ENCODE measurements around the gene CA10. TPM values are rescaled to one million over a fixed set of nuclear protein-coding genes. Genes with fewer than 3 reads are reported as not detected.

Gene CA10
- total and polyA plus RNA-seq, 8 donors: 0.09 to 2.0 (median 0.27) TPM; not detected in 4

GRCh38 chr17:51741458-51741857 is 417.1 kb downstream of the CA10 start:
- no peak for TF ChIP-seq CTCF (IDR thresholded peaks at IDR 0.05)
- Histone ChIP-seq H3K36me3 (no peaks in the 10 kb centered on the region), H3K9me3 (no peaks in the 10 kb centered on the region), H3K27me3 (no peaks in the 10 kb centered on the region), H3K4me1 (no peaks in the 10 kb centered on the region), H3K4me3 (no peak overlapping the region), H3K27ac (no peak overlapping the region)
- DNase-seq (no peak), FAIRE-seq (no peak), ATAC-seq (no peak)
- intact Hi-C loops (cut with DNase I): no loop called here

GRCh38 chr17:51740531-51740930 is 418.0 kb downstream of the CA10 start:
- ATAC-seq (no peak), DNase-seq (no peak), FAIRE-seq (no peak)
- no peaks in the 10 kb centered on the region for H3K9me3 ChIP-seq
- no peaks in the 10 kb centered on the region for H3K36me3 ChIP-seq
- WGBS, 2 donors: 70 to 74% methylated on average over 5 of the region's 5 CpGs
- no peaks in the 10 kb centered on the region for H3K4me1 ChIP-seq
- H3K27ac ChIP-seq: no peak overlapping the region
- TF ChIP-seq CTCF (IDR thresholded peaks at IDR 0.05): no peak
- H3K4me3 ChIP-seq: no peak overlapping the region
- intact Hi-C loops (cut with DNase I): no loop called here
- no peaks in the 10 kb centered on the region for H3K27me3 ChIP-seq

GRCh38 chr17:51739245-51739886 is 419.1 kb downstream of the CA10 start:
- WGBS, 2 donors: 70% methylated on average over 6 of the region's 6 CpGs
- Histone ChIP-seq H3K9me3 (no peaks in the 10 kb centered on the region), H3K36me3 (no peaks in the 10 kb centered on the region), H3K27me3 (no peaks in the 10 kb centered on the region), H3K4me3 (no peak overlapping the region), H3K4me1 (no peaks in the 10 kb centered on the region), H3K27ac (no peak overlapping the region)
- TF ChIP-seq CTCF (IDR thresholded peaks at IDR 0.05): no peak
- ATAC-seq (peak in 2 of 4 donors; percentile 54 to 74), FAIRE-seq (no peak), DNase-seq (no peak)
- intact Hi-C loops (cut with DNase I): no loop called here

GRCh38 chr17:51736356-51736755 is 422.2 kb downstream of the CA10 start:
- 64 to 68% methylated on average over 2 of the region's 2 CpGs for WGBS, 2 donors
- no peak for DNase-seq
- ATAC-seq: no peak
- Histone ChIP-seq H3K27ac (no peak overlapping the region), H3K9me3 (no peaks in the 10 kb centered on the region), H3K27me3 (no peaks in the 10 kb centered on the region), H3K4me1 (no peaks in the 10 kb centered on the region), H3K4me3 (no peak overlapping the region), H3K36me3 (no peaks in the 10 kb centered on the region)
- intact Hi-C loops (cut with DNase I): no loop called here
- no peak for FAIRE-seq
- no peak for TF ChIP-seq CTCF (IDR thresholded peaks at IDR 0.05)

GRCh38 chr17:51734976-51735375 is 423.5 kb downstream of the CA10 start:
- ATAC-seq (no peak), DNase-seq (no peak), FAIRE-seq (no peak)
- no peak for TF ChIP-seq CTCF (IDR thresholded peaks at IDR 0.05)
- Histone ChIP-seq H3K27me3 (no peaks in the 10 kb centered on the region), H3K4me3 (no peak overlapping the region), H3K27ac (no peak overlapping the region), H3K9me3 (no peaks in the 10 kb centered on the region), H3K4me1 (no peaks in the 10 kb centered on the region), H3K36me3 (no peaks in the 10 kb centered on the region)
- WGBS, 2 donors: 79% methylated on average over 2 of the region's 2 CpGs
- intact Hi-C loops (cut with DNase I): no loop called here
